Measurements from ENCODE around the gene PRDX6.

Gene PRDX6

DNA sequence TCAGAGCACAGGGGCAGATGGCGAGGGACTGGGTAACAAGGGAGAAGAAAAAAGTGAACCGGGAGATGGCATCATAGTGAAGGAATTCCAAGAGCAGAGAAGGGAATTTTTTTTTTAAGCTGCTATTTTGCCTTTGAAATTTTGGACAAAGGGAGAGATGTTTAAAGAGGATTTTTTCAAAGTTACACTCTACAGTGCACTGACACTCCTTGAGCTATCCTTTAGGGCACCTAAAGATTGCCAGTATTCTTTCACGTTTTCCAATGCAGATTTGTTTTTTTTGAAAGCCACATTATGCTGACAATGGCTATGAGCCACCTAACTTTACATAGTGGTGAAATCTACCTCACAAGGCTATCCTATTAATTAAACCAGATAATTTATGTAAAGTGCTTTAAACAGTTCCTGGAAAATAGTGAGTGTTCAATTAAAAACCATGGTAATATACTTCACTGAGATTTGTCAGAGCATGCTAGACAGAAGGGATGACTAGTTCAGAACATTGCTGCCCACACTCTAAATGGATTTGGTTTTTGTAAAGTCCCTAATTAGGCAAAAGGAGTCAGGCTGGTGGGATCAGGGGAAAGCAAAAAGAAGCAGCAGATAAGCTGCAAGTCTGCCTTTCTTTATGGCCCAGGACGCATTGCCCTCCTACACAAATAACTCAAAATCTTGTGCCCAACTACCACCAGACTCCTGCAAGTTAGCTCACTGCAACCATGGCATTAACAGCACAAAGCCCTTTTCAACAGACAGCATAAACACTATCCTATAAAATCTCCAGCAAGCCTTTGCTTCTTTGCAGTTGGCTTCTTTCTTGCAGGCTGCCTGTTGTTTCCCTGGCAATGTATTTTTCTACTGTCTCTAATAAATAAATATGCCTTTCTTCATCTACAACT is 53.9 kb downstream of the PRDX6 start:
- no peak for DNase-seq (ENCODE audit: extremely low read depth, low read depth)
- TF ChIP-seq CTCF (IDR thresholded peaks at IDR 0.05; ENCODE audit: low read depth, low read length) = no peak

GRCh38 chr1:173532237-173532636 is 55.1 kb downstream of the PRDX6 start:
- DNase-seq (ENCODE audit: extremely low read depth, low read depth) = no peak
- no peak for TF ChIP-seq CTCF (IDR thresholded peaks at IDR 0.05; ENCODE audit: low read depth, low read length)

GRCh38 chr1:173536223-173536622 is 59.1 kb downstream of the PRDX6 start:
- TF ChIP-seq CTCF (IDR thresholded peaks at IDR 0.05; ENCODE audit: low read depth, low read length) = no peak
- no peak for DNase-seq (ENCODE audit: extremely low read depth, low read depth)

Data from AG09319 (cell line).